Measurements from ENCODE around the gene KSR2. TPM values are rescaled to one million over a fixed set of nuclear protein-coding genes. Genes with fewer than 3 reads are reported as not detected.

KSR2 gene
- total RNA-seq, 1 experiment from 2014 or later: 2.0 TPM

GRCh38 chr12:117643971-117644370 is 324.8 kb downstream of the KSR2 start:
- H3K36me3 ChIP-seq (ENCODE audit: low read depth): no peaks in the 10 kb centered on the region
- no peaks in the 10 kb centered on the region for H3K9me3 ChIP-seq (ENCODE audit: insufficient read depth, low read depth)
- DNase-seq: no peak
- H3K79me2 ChIP-seq (ENCODE audit: low read depth): no peaks in the 10 kb centered on the region
- H3K4me1 ChIP-seq (replicated peaks; ENCODE audit: insufficient read depth): no peaks in the 10 kb centered on the region
- ChIA-PET POLR2A (ENCODE audit: unreplicated experiment) (no interaction called here), CTCF (no interaction called here)
- TF ChIP-seq CTCF (conservative IDR thresholded peaks at IDR 0.05) (no peak), EZH2 (IDR thresholded peaks at IDR 0.05; ENCODE audit: low read depth) (no peak)
- no peak overlapping the region for H3K4me2 ChIP-seq
- no peaks in the 10 kb centered on the region for H3F3A ChIP-seq (ENCODE audit: insufficient read depth, low read depth)
- H3K4me3 ChIP-seq: no peak overlapping the region
- H3K9me2 ChIP-seq (ENCODE audit: insufficient read depth): no peaks in the 10 kb centered on the region
- H3K27me3 ChIP-seq (ENCODE audit: insufficient read depth, low read depth): peaks cover 73% of the 10 kb centered on the region
- intact Hi-C loops (cut with micrococcal nuclease; ENCODE audit: unreplicated experiment): no loop called here
- H4K20me1 ChIP-seq (ENCODE audit: insufficient read depth): no peaks in the 10 kb centered on the region
- no TSS peak for BruUV-seq (replicated peaks)
- no peak overlapping the region for H2AFZ ChIP-seq
- no peak overlapping the region for H3K27ac ChIP-seq

GRCh38 chr12:117641885-117642284 is 326.9 kb downstream of the KSR2 start:
- Histone ChIP-seq H3K27ac (no peak overlapping the region), H3K36me3 (ENCODE audit: low read depth) (no peaks in the 10 kb centered on the region), H3K4me2 (no peak overlapping the region), H3K4me3 (no peak overlapping the region), H3K27me3 (ENCODE audit: insufficient read depth, low read depth) (peaks cover 58% of the 10 kb centered on the region; the same call in 1 of the 2 replicates), H3K79me2 (ENCODE audit: low read depth) (no peaks in the 10 kb centered on the region), H3F3A (ENCODE audit: insufficient read depth, low read depth) (no peaks in the 10 kb centered on the region), H4K20me1 (ENCODE audit: insufficient read depth) (no peaks in the 10 kb centered on the region), H3K9me3 (ENCODE audit: insufficient read depth, low read depth) (no peaks in the 10 kb centered on the region), H3K9me2 (ENCODE audit: insufficient read depth) (no peaks in the 10 kb centered on the region), H2AFZ (no peak overlapping the region), H3K4me1 (replicated peaks; ENCODE audit: insufficient read depth) (no peaks in the 10 kb centered on the region)
- intact Hi-C loops (cut with micrococcal nuclease; ENCODE audit: unreplicated experiment): no loop called here
- TF ChIP-seq EZH2 (IDR thresholded peaks at IDR 0.05; ENCODE audit: low read depth) (no peak), CTCF (conservative IDR thresholded peaks at IDR 0.05) (no peak)
- POLR2A ChIA-PET (ENCODE audit: unreplicated experiment): no interaction called here
- CTCF ChIA-PET: no interaction called here
- no peak for DNase-seq
- BruUV-seq (replicated peaks): no TSS peak

GRCh38 chr12:117640511-117640910 is 328.3 kb downstream of the KSR2 start:
- no peaks in the 10 kb centered on the region for H3K36me3 ChIP-seq (ENCODE audit: low read depth)
- BruUV-seq (replicated peaks): no TSS peak
- no peak overlapping the region for H3K27ac ChIP-seq
- no peaks in the 10 kb centered on the region for H3F3A ChIP-seq (ENCODE audit: insufficient read depth, low read depth)
- H3K79me2 ChIP-seq (ENCODE audit: low read depth): no peaks in the 10 kb centered on the region
- H3K4me1 ChIP-seq (replicated peaks; ENCODE audit: insufficient read depth): no peaks in the 10 kb centered on the region
- intact Hi-C loops (cut with micrococcal nuclease; ENCODE audit: unreplicated experiment): no loop called here
- no peak overlapping the region for H2AFZ ChIP-seq
- no peak overlapping the region for H3K4me2 ChIP-seq
- no peaks in the 10 kb centered on the region for H3K9me2 ChIP-seq (ENCODE audit: insufficient read depth)
- ChIA-PET POLR2A (ENCODE audit: unreplicated experiment) (no interaction called here), CTCF (no interaction called here)
- TF ChIP-seq EZH2 (IDR thresholded peaks at IDR 0.05; ENCODE audit: low read depth) (no peak), CTCF (conservative IDR thresholded peaks at IDR 0.05) (no peak)
- H3K27me3 ChIP-seq (ENCODE audit: insufficient read depth, low read depth): peaks cover 45% of the 10 kb centered on the region; the same call in 1 of the 2 replicates
- H3K9me3 ChIP-seq (ENCODE audit: insufficient read depth, low read depth): no peaks in the 10 kb centered on the region
- no peaks in the 10 kb centered on the region for H4K20me1 ChIP-seq (ENCODE audit: insufficient read depth)
- no peak overlapping the region for H3K4me3 ChIP-seq
- no peak for DNase-seq
